Femur (tissue), 1 donor: ENCODE measurements around the gene ZFC3H1.
"Not testable (repeated sequence)": the region's sequence is repeated elsewhere in the genome, so short reads cannot be mapped to it uniquely, and the experiment has no call there.

Experiments
- DNase-seq: peaks from one replicate; pipeline ENCODE4 v3.0.0-alpha.2; 2017

The ZFC3H1 gene

DNA sequence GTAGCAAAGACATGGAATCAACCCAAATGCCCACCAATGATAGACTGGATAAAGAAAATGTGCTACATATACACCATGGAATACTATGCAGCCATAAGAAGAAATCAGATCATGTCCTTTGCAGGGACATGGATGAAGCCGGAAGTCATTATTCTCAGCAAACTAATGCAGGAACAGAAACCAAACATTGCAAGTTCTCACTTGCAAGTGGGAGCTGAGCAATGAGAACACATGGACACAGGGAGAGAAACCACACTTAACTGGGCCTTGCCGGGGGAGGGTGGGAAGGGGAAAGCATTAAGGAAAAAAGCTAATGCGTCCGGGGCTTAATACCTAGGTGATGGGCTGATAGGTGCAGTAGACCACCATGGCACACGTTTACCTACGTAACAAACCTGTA is 93.8 kb downstream of the ZFC3H1 start:
- DNase-seq, result not testable (repeated sequence)

DNA sequence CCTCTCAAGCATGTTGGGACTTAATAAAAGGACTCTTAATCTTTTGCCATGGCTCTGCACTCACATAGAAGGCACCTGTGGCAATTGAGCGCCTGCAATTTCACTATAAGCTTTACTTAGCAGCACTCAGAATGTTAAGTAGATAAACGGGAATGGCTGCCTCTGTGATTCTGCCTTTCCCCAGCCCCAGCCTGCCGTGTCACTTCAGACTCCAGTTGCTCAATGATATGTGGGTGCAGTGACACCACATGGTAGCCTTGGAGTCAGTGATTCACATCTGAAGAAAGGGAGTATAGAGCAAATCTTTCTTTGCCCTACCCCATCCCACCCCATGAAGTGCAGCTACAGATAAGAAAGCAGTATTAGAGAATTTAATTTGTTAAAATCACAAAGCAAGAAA is 96.1 kb downstream of the ZFC3H1 start:
- DNase-seq, result no peak

DNA sequence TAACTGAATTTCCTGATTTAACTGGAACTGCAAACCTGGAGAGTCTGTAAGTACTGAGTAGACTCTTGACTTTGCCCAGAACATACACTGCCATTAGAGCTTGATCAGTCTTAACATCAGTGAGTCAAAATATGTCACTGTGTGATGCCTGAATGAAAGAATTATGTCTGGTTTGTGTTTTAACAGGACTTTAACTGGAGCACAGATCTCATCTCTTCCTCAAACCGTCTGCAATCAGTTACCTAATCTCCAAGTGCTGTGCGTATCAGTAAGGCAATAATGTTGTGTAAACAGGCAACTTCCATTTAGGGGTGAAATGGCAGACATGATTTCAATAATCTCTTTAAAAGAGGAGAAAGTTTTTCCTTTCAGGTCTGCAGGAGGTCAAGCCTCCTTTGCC is 97.0 kb downstream of the ZFC3H1 start:
- DNase-seq, result no peak

DNA sequence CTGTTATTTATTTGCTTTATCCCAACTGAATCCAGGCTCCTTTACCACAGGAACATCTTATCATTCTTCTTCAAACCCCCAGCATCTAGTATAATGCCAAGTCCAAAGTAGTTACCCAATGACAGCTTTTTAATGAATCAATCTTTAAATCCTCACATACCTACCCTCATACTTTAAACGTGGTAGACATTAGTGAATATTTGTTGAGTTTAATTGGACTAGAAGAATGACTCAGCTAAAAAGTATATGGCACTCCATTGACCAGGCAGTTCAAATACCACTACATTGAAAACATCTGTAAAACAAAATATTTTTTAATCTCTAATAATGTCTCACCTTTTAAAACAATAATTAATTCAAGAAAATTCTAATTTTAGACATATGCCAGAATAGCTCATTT is 98.1 kb downstream of the ZFC3H1 start:
- DNase-seq, result no peak

DNA sequence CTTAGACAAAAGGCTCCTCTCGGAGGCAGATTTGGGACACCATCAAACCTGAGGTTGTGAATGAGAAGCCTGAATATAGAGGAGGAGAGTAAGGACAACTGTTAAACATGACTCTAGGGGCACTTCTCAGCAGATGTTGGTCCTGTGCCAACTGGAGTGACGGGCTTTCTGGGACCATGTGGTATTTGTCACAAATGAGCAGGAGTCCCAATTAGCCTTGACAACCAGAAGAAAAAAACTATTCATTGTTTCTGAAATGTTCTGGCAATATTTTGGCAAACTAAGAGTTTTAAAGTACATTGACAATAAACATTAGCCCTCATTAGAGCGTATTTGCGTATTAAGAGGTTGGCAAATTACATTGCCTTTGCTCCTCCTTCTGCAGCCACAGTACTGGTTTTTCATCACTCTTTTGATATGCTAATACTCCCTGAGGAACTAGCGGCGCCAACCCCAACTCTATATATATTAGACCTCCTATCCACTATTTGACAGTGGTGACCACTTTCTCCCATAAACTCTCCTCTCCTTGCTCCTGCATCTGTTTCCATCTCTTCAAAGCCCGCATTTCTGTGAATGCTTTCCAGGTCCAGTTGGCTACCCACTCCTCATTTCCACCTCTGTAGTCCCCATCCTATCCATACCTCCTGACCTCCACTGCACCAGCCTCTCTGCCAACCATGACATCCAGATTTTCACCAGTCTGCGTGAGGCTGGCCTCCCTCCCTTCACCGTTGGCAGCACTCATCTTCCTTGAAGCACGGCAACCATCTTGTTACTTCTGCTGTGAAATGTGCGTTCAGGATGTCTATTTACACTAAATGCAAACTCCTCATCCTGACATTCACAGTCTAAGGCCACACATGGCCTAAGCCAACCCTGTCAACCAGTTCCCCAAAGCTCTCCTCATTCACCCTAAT is 100.7 kb downstream of the ZFC3H1 start:
- no peak for DNase-seq
